WI38 (cell line): ENCODE measurements around the gene APOL5.

Source experiments
- H3K4me3 ChIP-seq: 2 replicates; pipeline ENCODE4 v1.5.1; 2011; ENCODE audit warnings: low read depth, mild to moderate bottlenecking, control low read depth, low read length
- TF ChIP-seq, protein P1 (sequence below): IDR thresholded peaks from 2 replicates; pipeline ENCODE4 v1.5.1; 2012; ENCODE audit warnings: low read depth, mild to moderate bottlenecking, control low read depth, low read length

The APOL5 gene

DNA sequence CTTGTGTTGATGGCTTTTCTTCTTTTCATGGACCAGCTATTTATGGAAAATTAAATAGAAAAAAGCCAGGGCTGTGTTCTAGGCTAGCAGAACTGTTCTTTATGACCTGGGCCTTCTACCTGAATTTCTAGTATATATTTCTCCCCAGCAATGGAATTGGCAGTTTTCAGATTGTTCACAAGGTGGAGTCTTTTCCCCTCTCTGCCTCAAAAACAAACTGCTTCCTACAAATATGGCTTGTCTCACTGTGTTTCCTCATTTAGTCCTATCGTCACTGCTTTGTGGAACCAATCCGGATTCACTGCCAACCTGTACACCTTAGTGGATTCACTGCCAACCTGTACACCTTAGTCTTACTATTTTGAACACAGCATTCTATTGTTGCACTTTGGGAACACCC lies 5.0 kb upstream of the APOL5 start:
- TF ChIP-seq, protein P1, sequence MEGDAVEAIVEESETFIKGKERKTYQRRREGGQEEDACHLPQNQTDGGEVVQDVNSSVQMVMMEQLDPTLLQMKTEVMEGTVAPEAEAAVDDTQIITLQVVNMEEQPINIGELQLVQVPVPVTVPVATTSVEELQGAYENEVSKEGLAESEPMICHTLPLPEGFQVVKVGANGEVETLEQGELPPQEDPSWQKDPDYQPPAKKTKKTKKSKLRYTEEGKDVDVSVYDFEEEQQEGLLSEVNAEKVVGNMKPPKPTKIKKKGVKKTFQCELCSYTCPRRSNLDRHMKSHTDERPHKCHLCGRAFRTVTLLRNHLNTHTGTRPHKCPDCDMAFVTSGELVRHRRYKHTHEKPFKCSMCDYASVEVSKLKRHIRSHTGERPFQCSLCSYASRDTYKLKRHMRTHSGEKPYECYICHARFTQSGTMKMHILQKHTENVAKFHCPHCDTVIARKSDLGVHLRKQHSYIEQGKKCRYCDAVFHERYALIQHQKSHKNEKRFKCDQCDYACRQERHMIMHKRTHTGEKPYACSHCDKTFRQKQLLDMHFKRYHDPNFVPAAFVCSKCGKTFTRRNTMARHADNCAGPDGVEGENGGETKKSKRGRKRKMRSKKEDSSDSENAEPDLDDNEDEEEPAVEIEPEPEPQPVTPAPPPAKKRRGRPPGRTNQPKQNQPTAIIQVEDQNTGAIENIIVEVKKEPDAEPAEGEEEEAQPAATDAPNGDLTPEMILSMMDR = no peak
- H3K4me3 ChIP-seq = no peak overlapping the region

DNA sequence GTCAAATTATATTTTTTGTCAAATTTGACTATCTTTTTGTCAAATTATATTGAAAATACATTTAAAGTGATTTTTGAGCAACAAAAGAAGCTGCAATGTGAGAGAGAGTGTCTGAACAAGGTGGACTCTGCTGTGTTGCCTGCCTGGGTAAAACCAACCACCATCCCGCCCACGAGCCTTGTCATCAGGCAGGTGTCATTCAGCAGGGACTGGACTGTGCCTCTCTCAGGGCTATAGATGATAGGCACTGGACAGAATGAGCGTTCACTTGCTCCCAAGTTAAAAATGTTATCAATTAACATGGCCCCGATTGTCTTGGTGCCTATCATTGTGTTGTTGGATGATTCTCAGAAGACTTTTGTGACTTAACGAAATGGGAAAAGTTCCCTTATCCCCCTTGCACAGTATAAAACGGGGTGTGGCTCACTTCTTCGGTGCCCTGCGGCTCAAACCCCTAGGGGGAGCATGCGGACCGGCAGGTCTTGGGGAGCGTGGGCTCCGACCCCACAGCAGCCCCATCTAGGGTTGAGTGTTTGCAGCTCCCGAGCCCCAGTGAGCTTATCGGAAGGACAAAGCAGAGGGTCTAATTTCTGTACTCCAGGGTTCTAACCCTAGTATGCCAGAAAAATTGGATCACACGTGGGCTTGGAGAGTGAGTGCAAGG lies 1.7 kb downstream of the APOL5 start:
- H3K4me3 ChIP-seq = no peak overlapping the region
- TF ChIP-seq, protein P1 = no peak

DNA sequence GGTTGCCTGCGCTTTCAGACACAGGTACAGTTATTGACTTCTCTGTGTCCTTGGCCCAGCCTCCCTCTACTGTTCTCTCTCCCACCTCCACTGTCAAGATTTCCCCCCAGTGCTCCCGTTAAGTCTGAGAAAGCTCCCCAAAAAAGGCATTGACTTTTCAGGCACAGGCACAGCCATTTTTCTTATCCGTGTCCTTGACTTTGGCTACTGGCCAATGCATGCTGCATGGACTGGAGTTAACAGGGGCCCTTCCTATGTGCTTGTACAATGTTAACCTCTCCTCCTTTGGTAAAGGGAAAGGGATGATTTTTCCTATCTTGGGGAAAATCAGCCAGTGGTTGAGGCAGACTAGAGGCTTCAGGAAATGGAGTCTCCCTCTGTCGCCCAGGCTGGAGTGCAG lies 4.3 kb downstream of the APOL5 start:
- TF ChIP-seq, protein P1 = no peak
- no peak overlapping the region for H3K4me3 ChIP-seq

DNA sequence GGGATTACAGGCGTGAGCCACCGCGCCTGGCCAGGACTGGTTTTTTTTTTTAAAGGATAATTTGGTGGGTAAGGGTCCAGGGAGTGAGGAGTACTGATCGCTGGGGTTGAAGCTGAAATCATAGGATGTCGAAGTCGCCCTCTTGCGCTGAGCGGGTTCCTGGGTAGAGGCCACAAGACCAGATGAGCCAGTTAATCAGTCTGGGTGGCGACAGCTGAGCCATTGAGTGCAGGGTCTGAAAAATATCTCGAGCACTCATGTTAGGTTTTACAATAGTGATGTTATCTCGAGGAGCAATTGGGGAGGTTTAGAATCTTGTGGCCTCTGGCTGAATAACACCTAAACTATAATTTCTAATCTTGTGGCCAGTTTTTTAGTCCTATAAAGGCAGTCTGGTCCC lies 7.8 kb downstream of the APOL5 start:
- TF ChIP-seq, protein P1 = no peak
- no peak overlapping the region for H3K4me3 ChIP-seq

DNA sequence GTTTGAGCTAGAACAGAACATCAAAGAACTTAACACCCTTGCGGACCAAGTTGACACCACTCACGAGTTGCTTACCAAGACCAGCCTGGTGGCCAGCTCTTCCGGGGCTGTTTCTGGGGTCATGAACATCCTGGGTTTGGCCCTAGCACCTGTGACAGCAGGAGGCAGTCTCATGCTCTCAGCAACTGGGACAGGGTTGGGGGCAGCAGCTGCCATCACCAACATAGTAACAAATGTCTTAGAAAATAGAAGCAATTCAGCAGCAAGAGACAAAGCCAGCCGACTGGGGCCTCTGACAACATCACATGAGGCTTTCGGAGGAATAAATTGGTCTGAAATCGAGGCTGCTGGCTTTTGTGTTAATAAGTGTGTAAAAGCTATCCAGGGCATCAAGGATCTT lies 8.7 kb downstream of the APOL5 start:
- TF ChIP-seq, protein P1 = no peak
- H3K4me3 ChIP-seq = no peak overlapping the region

DNA sequence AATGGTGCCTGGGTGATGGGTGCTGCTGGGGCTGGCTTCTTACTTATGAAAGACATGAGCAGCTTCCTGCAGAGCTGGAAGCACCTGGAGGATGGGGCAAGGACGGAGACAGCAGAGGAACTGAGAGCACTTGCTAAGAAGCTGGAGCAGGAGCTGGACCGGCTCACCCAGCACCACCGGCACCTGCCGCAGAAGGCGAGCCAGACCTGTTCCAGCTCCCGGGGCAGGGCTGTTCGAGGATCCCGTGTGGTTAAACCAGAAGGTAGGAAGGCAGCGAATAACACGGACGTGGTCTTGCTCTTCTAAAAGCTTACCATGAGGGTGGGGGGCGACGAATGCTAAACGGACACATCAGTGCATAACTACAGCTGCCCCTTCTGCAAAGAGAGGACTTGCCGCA lies 9.3 kb downstream of the APOL5 start:
- no peak overlapping the region for H3K4me3 ChIP-seq
- TF ChIP-seq, protein P1 = no peak

DNA sequence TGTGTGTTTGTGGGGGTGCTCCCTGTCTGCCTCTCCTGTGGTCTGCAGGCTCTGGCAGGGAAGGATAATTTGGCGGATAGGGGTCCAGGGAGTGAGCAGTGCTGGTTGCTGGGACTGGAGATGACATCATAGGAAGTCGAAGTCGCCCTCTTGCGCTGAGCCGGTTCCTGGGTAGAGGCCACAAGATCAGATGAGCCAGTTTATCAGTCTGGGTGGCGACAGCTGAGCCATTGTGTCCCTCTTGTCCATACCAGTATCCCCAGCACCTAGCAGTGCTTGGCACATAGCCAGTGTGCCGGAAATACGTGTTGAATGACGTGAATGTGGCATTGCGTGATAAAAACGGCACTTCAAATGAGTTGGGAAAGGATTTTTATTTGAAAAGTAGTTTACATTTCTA lies 9.8 kb downstream of the APOL5 start:
- no peak overlapping the region for H3K4me3 ChIP-seq
- TF ChIP-seq, protein P1 = no peak
